PC-9 (cell line): ENCODE results near the gene RAE1. TPM values are rescaled to one million over a fixed set of nuclear protein-coding genes. Genes with fewer than 3 reads are reported as not detected.

Experiments used
- BruUV-seq: library from RNA; stranded (reverse); fragments of 400-500 nt; replicated peaks from 2 replicates; lab custom pipeline; 2021; lab: Mats Ljungman, UMichigan
- CTCF ChIA-PET: fragments of 300-600 bp; sonication (Branson Sonifier 250); formaldehyde crosslinking; loops from one replicate; lab custom pipeline; 2022; ENCODE audit warnings: antibody characterized with exemption; lab: Charles Lee
- POLR2A ChIA-PET: fragments of 300-600 bp; sonication (Branson Sonifier 250); formaldehyde crosslinking; loops from one replicate; lab custom pipeline; 2022; ENCODE audit warnings: antibody characterized with exemption; ENCODE audit not compliant: unreplicated experiment; lab: Charles Lee
- DNase-seq, 2 experiments: peaks; one replicate each; pipeline versions ENCODE4 v3.0.0 to v3.0.0-alpha.2; 2015 to 2022; ENCODE audit warnings: mixed read lengths in 1 of 2
- H2AFZ ChIP-seq: fragments of 200-600 bp; sonication (generic); 2 replicates; pipeline ENCODE4 v1.8.1; 2017; ENCODE audit warnings: antibody characterized with exemption
- H3F3A ChIP-seq: fragments of 200-600 bp; sonication (generic); 2 replicates; pipeline ENCODE4 v1.8.1; 2017; ENCODE audit warnings: antibody characterized with exemption, mild to moderate bottlenecking, low read depth; ENCODE audit not compliant: insufficient read depth
- H3K27ac ChIP-seq: fragments of 200-600 bp; sonication (generic); 2 replicates; pipeline ENCODE4 v1.6.1; 2016; ENCODE audit warnings: mixed run types
- H3K27me3 ChIP-seq: fragments of 200-600 bp; sonication (generic); 2 replicates; pipeline ENCODE4 v1.6.1; 2016; ENCODE audit warnings: low read depth, mixed run types; ENCODE audit not compliant: insufficient read depth
- H3K36me3 ChIP-seq: fragments of 200-600 bp; sonication (generic); 2 replicates; pipeline ENCODE4 v1.6.1; 2016; ENCODE audit warnings: low read depth, mixed run types
- H3K4me1 ChIP-seq: fragments of 200-600 bp; sonication (generic); replicated peaks from 2 replicates; pipeline ENCODE4 v1.6.1; 2016; ENCODE audit warnings: mixed run types; ENCODE audit not compliant: insufficient read depth
- H3K4me2 ChIP-seq: fragments of 200-600 bp; sonication (generic); 2 replicates; pipeline ENCODE4 v1.6.1; 2017; ENCODE audit warnings: mixed run types
- H3K4me3 ChIP-seq: fragments of 200-600 bp; sonication (generic); 2 replicates; pipeline ENCODE4 v1.6.1; 2016; ENCODE audit warnings: mixed run types
- H3K79me2 ChIP-seq: fragments of 200-600 bp; sonication (generic); 2 replicates; pipeline ENCODE4 v1.6.1; 2017; ENCODE audit warnings: low read depth, mixed run types
- H3K9me2 ChIP-seq: fragments of 200-600 bp; sonication (generic); 2 replicates; pipeline ENCODE4 v1.8.1; 2017; ENCODE audit warnings: mild to moderate bottlenecking; ENCODE audit not compliant: insufficient read depth
- H3K9me3 ChIP-seq: fragments of 200-600 bp; sonication (generic); 2 replicates; pipeline ENCODE4 v1.8.1; 2016; ENCODE audit warnings: low read depth; ENCODE audit not compliant: insufficient read depth
- H4K20me1 ChIP-seq: fragments of 200-600 bp; sonication (generic); 2 replicates; pipeline ENCODE4 v1.8.1; 2017; ENCODE audit not compliant: insufficient read depth
- EZH2 ChIP-seq: fragments of 200-600 bp; sonication (generic); IDR thresholded peaks from 2 replicates; pipeline ENCODE4 v1.8.0; 2017; ENCODE audit warnings: antibody characterized with exemption, low read depth
- intact Hi-C: fragments of 100-400 bp; cut with micrococcal nuclease; formaldehyde crosslinking; loops from one replicate; pipeline ENCODE4 v1.10.0; 2022; ENCODE audit not compliant: unreplicated experiment
- total RNA-seq: library from RNA; stranded (reverse); gene quantifications from 2 replicates; pipeline ENCODE4 v1.2.3, GENCODE V29; 2021
- TF ChIP-seq, protein P1 (sequence below): fragments of 200-600 bp; sonication (generic); conservative IDR thresholded peaks from 2 replicates; pipeline ENCODE4 v1.6.1; 2017; ENCODE audit warnings: mixed run types, antibody characterized with exemption, mild to moderate bottlenecking, moderate library complexity

RAE1 gene
- total RNA-seq, 1 experiment from 2014 or later, result 38.4 TPM

- Histone ChIP-seq H4K20me1 (no peaks in the 10 kb centered on the region), H3K27me3 (0 out of 2 replicates have a peak, but pooled peaks cover 4% of the 10 kb centered on the region), H3F3A (peaks cover 23% of the 10 kb centered on the region), H3K27ac (no peak overlapping the region), H3K9me2 (no peaks in the 10 kb centered on the region), H3K4me1 (peaks cover 39% of the 10 kb centered on the region), H3K4me2 (no peak overlapping the region), H3K36me3 (no peaks in the 10 kb centered on the region), H2AFZ (no peak overlapping the region), H3K79me2 (no peaks in the 10 kb centered on the region), H3K9me3 (no peaks in the 10 kb centered on the region), H3K4me3 (no peak overlapping the region)
- ChIA-PET POLR2A (no interaction called here), CTCF (interaction anchor here (1.4 kb wide), 1 partner anchor 8 kb away, joined by 3 read pairs; no protein-coding TSS in a partner anchor)
- no peak for TF ChIP-seq EZH2
- TF ChIP-seq, protein P1, sequence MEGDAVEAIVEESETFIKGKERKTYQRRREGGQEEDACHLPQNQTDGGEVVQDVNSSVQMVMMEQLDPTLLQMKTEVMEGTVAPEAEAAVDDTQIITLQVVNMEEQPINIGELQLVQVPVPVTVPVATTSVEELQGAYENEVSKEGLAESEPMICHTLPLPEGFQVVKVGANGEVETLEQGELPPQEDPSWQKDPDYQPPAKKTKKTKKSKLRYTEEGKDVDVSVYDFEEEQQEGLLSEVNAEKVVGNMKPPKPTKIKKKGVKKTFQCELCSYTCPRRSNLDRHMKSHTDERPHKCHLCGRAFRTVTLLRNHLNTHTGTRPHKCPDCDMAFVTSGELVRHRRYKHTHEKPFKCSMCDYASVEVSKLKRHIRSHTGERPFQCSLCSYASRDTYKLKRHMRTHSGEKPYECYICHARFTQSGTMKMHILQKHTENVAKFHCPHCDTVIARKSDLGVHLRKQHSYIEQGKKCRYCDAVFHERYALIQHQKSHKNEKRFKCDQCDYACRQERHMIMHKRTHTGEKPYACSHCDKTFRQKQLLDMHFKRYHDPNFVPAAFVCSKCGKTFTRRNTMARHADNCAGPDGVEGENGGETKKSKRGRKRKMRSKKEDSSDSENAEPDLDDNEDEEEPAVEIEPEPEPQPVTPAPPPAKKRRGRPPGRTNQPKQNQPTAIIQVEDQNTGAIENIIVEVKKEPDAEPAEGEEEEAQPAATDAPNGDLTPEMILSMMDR, result no peak
- BruUV-seq, result no TSS peak
- intact Hi-C loops, result no loop called here
- no peak for DNase-seq
These were observed 23.2 kb upstream of the RAE1 start for GRCh38 chr20:57327820-57328219.

DNA sequence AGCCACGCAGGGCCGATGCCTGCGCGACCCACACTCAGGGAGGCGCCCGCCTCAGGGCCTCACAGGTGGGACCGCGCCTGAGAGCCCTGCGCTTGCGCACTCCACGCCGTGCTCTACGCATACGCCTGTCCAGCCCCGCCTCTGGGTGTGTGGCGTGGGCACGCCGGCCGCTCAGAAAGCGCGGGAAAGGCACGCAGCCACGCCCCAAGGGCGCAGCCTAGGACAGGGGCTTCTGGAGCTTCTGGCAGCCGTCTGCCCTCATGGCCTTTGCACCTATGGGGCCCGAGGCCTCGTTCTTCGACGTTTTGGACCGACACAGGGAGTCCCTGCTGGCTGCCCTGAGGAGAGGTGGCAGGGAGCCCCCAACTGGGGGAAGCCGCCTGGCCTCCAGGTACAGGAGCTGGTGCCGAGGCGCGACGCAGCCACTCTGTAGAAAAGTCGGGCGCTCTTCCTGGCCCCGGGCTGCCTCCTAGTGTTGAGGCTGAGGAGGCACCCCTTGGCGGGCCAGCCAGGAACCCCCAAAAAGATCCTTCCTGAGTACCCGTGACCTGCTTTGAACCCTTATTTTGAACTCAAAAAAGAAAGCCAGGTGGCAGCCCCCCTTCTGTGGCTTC is 21.3 kb upstream of the RAE1 start, which contains the start of gene SPO11:
Gene SPO11, plus strand, starts transcription at position 196 of the 614 bp plus-strand sequence. Its CDS starts 65 bp downstream, at position 261.
- POLR2A ChIA-PET, result no interaction called here
- intact Hi-C loops, result no loop called here
- peaks cover 18% of the 10 kb centered on the region for H3F3A ChIP-seq
- no peaks in the 10 kb centered on the region for H3K79me2 ChIP-seq
- peaks cover 22% of the 10 kb centered on the region for H3K4me1 ChIP-seq
- no peaks in the 10 kb centered on the region for H3K36me3 ChIP-seq
- H3K9me2 ChIP-seq, result no peaks in the 10 kb centered on the region
- H3K9me3 ChIP-seq, result no peaks in the 10 kb centered on the region
- no peak within 1 kb of the TSS for H3K4me3 ChIP-seq
- 0 out of 2 replicates have a peak, but pooled peaks cover 4% of the 10 kb centered on the region for H3K27me3 ChIP-seq
- no peak for DNase-seq
- CTCF ChIA-PET, result interaction anchor here (0.7 kb wide), 1 partner anchor 240 kb away, joined by 3 read pairs; no protein-coding TSS in a partner anchor
- BruUV-seq, result no TSS peak
- H3K4me2 ChIP-seq, result no peak within 1 kb of the TSS
- H4K20me1 ChIP-seq, result no peaks in the 10 kb centered on the region
- no peak within 1 kb of the TSS for H3K27ac ChIP-seq
- no peak for TF ChIP-seq EZH2
- no peak within 1 kb of the TSS for H2AFZ ChIP-seq

GRCh38 chr20:57330998-57331397 is 20.1 kb upstream of the RAE1 start:
- no TSS peak for BruUV-seq
- Histone ChIP-seq H3K79me2 (no peaks in the 10 kb centered on the region), H3K9me2 (no peaks in the 10 kb centered on the region), H3K4me3 (no peak overlapping the region), H3K4me2 (no peak overlapping the region), H3K27ac (no peak overlapping the region), H2AFZ (no peak overlapping the region), H3F3A (peaks cover 16% of the 10 kb centered on the region), H3K27me3 (0 out of 2 replicates have a peak, but pooled peaks cover 4% of the 10 kb centered on the region), H3K9me3 (no peaks in the 10 kb centered on the region), H3K36me3 (no peaks in the 10 kb centered on the region), H4K20me1 (no peaks in the 10 kb centered on the region), H3K4me1 (peaks cover 20% of the 10 kb centered on the region)
- POLR2A ChIA-PET, result no interaction called here
- DNase-seq, result no peak
- intact Hi-C loops, result no loop called here
- TF ChIP-seq, protein P1, result no peak
- TF ChIP-seq EZH2, result no peak
- CTCF ChIA-PET, result no interaction called here
